Measurements from ENCODE around the gene ERLIN1. TPM values are rescaled to one million over a fixed set of nuclear protein-coding genes. Genes with fewer than 3 reads are reported as not detected.

The ERLIN1 gene
- total and polyA plus RNA-seq, 2 experiments from 2014 or later: 7.2 to 20.4 TPM

DNA sequence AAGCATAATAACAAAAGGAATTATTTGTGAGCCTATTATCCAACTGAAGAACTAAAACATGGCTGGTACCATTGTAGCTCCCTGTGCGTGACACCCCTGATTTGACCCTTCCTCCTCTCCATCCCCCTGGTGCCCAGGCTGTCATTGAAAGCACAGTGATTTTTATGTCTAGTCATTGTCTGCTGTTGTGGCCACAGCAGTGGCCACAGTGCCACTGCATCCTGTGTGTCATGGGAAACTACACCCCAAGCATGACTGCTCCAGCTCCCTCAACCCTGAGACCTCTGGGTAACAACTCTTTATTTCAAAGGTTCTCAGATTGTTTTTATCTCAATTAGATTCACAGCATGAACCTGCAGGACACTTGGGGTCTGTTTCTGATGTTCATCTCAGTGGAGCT, 52.0 kb downstream of the ERLIN1 start:
- H4K20me1 ChIP-seq (replicated peaks; ENCODE audit: insufficient read depth): no peaks in the 10 kb centered on the region
- H3K36me3 ChIP-seq (ENCODE audit: insufficient read depth): no peaks in the 10 kb centered on the region
- peaks cover 2% of the 10 kb centered on the region; the same call in 1 of the 2 replicates for H3K9me2 ChIP-seq (ENCODE audit: insufficient read depth)
- no peaks in the 10 kb centered on the region for H3K79me2 ChIP-seq (replicated peaks; ENCODE audit: insufficient read depth)
- H3K27ac Mint-ChIP-seq: no peak overlapping the region
- peaks cover 2% of the 10 kb centered on the region; the same call in 1 of the 3 replicates for H3K36me3 Mint-ChIP-seq (ENCODE audit: low read depth)
- TF ChIP-seq, protein P1, sequence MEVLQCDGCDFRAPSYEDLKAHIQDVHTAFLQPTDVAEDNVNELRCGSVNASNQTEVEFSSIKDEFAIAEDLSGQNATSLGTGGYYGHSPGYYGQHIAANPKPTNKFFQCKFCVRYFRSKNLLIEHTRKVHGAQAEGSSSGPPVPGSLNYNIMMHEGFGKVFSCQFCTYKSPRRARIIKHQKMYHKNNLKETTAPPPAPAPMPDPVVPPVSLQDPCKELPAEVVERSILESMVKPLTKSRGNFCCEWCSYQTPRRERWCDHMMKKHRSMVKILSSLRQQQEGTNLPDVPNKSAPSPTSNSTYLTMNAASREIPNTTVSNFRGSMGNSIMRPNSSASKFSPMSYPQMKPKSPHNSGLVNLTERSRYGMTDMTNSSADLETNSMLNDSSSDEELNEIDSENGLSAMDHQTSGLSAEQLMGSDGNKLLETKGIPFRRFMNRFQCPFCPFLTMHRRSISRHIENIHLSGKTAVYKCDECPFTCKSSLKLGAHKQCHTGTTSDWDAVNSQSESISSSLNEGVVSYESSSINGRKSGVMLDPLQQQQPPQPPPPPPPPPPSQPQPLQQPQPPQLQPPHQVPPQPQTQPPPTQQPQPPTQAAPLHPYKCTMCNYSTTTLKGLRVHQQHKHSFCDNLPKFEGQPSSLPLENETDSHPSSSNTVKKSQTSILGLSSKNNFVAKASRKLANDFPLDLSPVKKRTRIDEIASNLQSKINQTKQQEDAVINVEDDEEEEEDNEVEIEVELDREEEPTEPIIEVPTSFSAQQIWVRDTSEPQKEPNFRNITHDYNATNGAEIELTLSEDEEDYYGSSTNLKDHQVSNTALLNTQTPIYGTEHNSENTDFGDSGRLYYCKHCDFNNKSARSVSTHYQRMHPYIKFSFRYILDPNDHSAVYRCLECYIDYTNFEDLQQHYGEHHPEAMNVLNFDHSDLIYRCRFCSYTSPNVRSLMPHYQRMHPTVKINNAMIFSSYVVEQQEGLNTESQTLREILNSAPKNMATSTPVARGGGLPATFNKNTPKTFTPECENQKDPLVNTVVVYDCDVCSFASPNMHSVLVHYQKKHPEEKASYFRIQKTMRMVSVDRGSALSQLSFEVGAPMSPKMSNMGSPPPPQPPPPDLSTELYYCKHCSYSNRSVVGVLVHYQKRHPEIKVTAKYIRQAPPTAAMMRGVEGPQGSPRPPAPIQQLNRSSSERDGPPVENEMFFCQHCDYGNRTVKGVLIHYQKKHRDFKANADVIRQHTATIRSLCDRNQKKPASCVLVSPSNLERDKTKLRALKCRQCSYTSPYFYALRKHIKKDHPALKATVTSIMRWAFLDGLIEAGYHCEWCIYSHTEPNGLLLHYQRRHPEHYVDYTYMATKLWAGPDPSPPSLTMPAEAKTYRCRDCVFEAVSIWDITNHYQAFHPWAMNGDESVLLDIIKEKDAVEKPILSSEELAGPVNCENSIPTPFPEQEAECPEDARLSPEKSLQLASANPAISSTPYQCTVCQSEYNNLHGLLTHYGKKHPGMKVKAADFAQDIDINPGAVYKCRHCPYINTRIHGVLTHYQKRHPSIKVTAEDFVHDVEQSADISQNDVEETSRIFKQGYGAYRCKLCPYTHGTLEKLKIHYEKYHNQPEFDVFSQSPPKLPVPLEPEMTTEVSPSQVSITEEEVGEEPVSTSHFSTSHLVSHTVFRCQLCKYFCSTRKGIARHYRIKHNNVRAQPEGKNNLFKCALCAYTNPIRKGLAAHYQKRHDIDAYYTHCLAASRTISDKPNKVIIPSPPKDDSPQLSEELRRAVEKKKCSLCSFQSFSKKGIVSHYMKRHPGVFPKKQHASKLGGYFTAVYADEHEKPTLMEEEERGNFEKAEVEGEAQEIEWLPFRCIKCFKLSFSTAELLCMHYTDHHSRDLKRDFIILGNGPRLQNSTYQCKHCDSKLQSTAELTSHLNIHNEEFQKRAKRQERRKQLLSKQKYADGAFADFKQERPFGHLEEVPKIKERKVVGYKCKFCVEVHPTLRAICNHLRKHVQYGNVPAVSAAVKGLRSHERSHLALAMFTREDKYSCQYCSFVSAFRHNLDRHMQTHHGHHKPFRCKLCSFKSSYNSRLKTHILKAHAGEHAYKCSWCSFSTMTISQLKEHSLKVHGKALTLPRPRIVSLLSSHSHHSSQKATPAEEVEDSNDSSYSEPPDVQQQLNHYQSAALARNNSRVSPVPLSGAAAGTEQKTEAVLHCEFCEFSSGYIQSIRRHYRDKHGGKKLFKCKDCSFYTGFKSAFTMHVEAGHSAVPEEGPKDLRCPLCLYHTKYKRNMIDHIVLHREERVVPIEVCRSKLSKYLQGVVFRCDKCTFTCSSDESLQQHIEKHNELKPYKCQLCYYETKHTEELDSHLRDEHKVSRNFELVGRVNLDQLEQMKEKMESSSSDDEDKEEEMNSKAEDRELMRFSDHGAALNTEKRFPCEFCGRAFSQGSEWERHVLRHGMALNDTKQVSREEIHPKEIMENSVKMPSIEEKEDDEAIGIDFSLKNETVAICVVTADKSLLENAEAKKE (CRISPR knock-in tag; IDR thresholded peaks at IDR 0.05): no peak
- no peak for TF ChIP-seq CREB1 (CRISPR knock-in tag; IDR thresholded peaks at IDR 0.05; ENCODE audit: low read depth)
- no peak for TF ChIP-seq POLR2AphosphoS5 (IDR thresholded peaks at IDR 0.05; ENCODE audit: low read depth)
- TF ChIP-seq, protein P2, sequence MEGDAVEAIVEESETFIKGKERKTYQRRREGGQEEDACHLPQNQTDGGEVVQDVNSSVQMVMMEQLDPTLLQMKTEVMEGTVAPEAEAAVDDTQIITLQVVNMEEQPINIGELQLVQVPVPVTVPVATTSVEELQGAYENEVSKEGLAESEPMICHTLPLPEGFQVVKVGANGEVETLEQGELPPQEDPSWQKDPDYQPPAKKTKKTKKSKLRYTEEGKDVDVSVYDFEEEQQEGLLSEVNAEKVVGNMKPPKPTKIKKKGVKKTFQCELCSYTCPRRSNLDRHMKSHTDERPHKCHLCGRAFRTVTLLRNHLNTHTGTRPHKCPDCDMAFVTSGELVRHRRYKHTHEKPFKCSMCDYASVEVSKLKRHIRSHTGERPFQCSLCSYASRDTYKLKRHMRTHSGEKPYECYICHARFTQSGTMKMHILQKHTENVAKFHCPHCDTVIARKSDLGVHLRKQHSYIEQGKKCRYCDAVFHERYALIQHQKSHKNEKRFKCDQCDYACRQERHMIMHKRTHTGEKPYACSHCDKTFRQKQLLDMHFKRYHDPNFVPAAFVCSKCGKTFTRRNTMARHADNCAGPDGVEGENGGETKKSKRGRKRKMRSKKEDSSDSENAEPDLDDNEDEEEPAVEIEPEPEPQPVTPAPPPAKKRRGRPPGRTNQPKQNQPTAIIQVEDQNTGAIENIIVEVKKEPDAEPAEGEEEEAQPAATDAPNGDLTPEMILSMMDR (conservative IDR thresholded peaks at IDR 0.05; ENCODE audit: low read depth in 2 of 2): no peak
- TF ChIP-seq EZH2 (IDR thresholded peaks at IDR 0.05; ENCODE audit: low read depth, unreplicated experiment): no peak
- TF ChIP-seq ZNF114 (CRISPR knock-in tag; IDR thresholded peaks at IDR 0.05): no peak
- TF ChIP-seq NANOG (IDR thresholded peaks at IDR 0.05; ENCODE audit: borderline replicate concordance): no peak
- no peak for TF ChIP-seq EZH2phosphoT487 (IDR thresholded peaks at IDR 0.05; ENCODE audit: unreplicated experiment)
- no peak for TF ChIP-seq REST (IDR thresholded peaks at IDR 0.05; ENCODE audit: unreplicated experiment)
- TF ChIP-seq, protein P3, sequence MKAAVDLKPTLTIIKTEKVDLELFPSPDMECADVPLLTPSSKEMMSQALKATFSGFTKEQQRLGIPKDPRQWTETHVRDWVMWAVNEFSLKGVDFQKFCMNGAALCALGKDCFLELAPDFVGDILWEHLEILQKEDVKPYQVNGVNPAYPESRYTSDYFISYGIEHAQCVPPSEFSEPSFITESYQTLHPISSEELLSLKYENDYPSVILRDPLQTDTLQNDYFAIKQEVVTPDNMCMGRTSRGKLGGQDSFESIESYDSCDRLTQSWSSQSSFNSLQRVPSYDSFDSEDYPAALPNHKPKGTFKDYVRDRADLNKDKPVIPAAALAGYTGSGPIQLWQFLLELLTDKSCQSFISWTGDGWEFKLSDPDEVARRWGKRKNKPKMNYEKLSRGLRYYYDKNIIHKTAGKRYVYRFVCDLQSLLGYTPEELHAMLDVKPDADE (IDR thresholded peaks at IDR 0.05): no peak
- TF ChIP-seq STAT1 (IDR thresholded peaks at IDR 0.05; ENCODE audit: unreplicated experiment): no peak
- TF ChIP-seq JUNB (IDR thresholded peaks at IDR 0.05; ENCODE audit: unreplicated experiment): no peak
- no peak for TF ChIP-seq ZNF331 (CRISPR knock-in tag; IDR thresholded peaks at IDR 0.05; ENCODE audit: low read depth)
- no peaks in the 10 kb centered on the region for H3K4me1 Mint-ChIP-seq
- no peaks in the 10 kb centered on the region for H3F3A ChIP-seq (replicated peaks; ENCODE audit: low read depth)
- DNase-seq (ENCODE audit: low spot score): no peak
- H3K4me3 ChIP-seq: no peak overlapping the region
- no peaks in the 10 kb centered on the region for H3K4me1 ChIP-seq (ENCODE audit: insufficient read depth)
- H2AFZ ChIP-seq: no peak overlapping the region
- no peak overlapping the region for H3K4me2 ChIP-seq
- H3K27me3 ChIP-seq (ENCODE audit: insufficient read depth): no peaks in the 10 kb centered on the region
- no peak overlapping the region for H3K4me3 Mint-ChIP-seq
- peaks cover 23% of the 10 kb centered on the region for H3K9me3 Mint-ChIP-seq
- ATAC-seq: no peak
- peaks cover 3% of the 10 kb centered on the region for H3K27me3 Mint-ChIP-seq (ENCODE audit: insufficient read depth, low read depth, poor library complexity)
- no peak overlapping the region for H3K27ac ChIP-seq (ENCODE audit: low read depth)
